Lower leg skin (tissue), 3 donors: ENCODE measurements around the gene PGRMC1.

Source experiments
- POLR2A ChIP-seq, 2 donors: fragments of 450-650 bp; IDR thresholded peaks; one replicate each; pipeline ENCODE4 v1.6.1; 2016 to 2017; ENCODE audit warnings: antibody characterized with exemption in 2 of 2, mild to moderate bottlenecking in 1 of 2, moderate library complexity in 1 of 2
- TF ChIP-seq, protein P1 (sequence below), 3 donors: fragments of 450-650 bp; IDR thresholded peaks; one replicate each; pipeline ENCODE4 v1.5.1; 2016; ENCODE audit warnings: antibody characterized with exemption in 3 of 3, mild to moderate bottlenecking in 3 of 3, moderate library complexity in 2 of 3

- TF ChIP-seq, protein P1, sequence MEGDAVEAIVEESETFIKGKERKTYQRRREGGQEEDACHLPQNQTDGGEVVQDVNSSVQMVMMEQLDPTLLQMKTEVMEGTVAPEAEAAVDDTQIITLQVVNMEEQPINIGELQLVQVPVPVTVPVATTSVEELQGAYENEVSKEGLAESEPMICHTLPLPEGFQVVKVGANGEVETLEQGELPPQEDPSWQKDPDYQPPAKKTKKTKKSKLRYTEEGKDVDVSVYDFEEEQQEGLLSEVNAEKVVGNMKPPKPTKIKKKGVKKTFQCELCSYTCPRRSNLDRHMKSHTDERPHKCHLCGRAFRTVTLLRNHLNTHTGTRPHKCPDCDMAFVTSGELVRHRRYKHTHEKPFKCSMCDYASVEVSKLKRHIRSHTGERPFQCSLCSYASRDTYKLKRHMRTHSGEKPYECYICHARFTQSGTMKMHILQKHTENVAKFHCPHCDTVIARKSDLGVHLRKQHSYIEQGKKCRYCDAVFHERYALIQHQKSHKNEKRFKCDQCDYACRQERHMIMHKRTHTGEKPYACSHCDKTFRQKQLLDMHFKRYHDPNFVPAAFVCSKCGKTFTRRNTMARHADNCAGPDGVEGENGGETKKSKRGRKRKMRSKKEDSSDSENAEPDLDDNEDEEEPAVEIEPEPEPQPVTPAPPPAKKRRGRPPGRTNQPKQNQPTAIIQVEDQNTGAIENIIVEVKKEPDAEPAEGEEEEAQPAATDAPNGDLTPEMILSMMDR (IDR thresholded peaks at IDR 0.05) = no peak
- peak in 1 of 2 donors; percentile 32 for TF ChIP-seq POLR2A (IDR thresholded peaks at IDR 0.05)
These were observed at the start of gene PGRMC1 for GRCh38 chrX:119235872-119236622.
